GM12874 (cell line): ENCODE results near the gene PCP4.

Experiments
- TF ChIP-seq, protein P1 (sequence below): IDR thresholded peaks from 2 replicates; pipeline ENCODE4 v1.5.1; 2011; ENCODE audit warnings: low read depth, mild to moderate bottlenecking, control low read depth, low read length, moderate library complexity; ENCODE audit not compliant: insufficient read depth

Gene PCP4

DNA sequence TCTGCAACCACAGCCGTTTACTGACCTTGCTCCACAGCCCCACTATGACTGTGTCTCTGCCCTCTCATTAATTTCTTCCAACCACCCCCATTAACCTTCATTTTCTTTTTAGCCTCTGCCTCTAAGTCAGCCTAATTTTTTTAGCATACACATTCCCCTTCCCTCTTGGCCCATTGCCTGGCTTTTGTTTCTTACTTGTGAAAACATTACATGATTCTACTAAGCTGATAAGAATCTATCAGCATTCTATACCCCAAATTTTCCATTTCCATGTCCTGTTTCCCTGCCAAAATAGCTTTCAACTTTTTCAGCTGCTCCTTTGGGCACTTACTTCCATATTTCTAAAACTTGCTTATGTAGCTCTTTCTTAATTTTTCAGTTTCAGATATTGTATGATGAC, 79.8 kb downstream of the PCP4 start:
- TF ChIP-seq, protein P1, sequence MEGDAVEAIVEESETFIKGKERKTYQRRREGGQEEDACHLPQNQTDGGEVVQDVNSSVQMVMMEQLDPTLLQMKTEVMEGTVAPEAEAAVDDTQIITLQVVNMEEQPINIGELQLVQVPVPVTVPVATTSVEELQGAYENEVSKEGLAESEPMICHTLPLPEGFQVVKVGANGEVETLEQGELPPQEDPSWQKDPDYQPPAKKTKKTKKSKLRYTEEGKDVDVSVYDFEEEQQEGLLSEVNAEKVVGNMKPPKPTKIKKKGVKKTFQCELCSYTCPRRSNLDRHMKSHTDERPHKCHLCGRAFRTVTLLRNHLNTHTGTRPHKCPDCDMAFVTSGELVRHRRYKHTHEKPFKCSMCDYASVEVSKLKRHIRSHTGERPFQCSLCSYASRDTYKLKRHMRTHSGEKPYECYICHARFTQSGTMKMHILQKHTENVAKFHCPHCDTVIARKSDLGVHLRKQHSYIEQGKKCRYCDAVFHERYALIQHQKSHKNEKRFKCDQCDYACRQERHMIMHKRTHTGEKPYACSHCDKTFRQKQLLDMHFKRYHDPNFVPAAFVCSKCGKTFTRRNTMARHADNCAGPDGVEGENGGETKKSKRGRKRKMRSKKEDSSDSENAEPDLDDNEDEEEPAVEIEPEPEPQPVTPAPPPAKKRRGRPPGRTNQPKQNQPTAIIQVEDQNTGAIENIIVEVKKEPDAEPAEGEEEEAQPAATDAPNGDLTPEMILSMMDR = no peak

DNA sequence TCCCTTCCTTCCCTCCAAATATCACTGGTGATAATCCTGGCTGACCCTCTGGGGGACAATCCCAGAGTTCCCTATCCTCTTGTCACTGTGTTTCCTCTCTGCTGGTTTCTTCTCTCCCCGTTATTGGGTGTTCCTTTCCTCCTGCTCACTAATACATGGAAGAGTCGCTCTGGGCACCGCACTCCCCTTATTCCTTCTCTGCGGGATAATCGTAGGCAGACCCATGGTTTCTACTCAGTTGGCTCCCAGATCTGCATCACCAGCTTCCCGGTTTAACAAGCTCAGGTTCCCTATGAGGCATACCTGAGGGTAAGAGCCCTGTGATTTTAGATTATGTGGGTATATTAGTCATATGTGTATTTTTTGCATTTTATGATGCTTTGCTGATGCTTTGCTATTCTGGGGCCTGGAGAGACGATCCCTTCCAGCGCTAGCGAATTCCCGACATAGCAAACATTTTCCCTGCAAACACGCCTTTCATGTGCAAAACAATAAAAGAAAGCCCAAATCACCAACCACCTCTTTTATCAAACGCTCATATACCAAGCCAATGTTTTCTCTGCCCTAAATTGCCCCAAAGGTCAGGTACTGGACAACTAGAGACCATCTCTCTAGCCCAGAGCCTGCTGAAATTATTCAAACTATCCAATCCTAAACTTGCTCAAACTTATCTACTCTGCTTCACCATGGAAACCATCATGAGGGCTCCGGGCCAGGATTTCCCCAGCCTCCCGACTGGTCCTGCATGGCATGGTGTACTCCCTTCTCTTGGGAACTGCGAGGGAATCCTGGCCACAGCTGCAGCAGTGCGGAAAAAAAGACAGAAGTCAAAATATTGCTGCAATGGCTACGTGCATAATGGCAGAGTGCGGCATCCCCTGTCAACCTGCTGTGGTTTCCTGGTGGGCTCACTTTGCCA, 84.2 kb downstream of the PCP4 start:
- TF ChIP-seq, protein P1 = no peak

DNA sequence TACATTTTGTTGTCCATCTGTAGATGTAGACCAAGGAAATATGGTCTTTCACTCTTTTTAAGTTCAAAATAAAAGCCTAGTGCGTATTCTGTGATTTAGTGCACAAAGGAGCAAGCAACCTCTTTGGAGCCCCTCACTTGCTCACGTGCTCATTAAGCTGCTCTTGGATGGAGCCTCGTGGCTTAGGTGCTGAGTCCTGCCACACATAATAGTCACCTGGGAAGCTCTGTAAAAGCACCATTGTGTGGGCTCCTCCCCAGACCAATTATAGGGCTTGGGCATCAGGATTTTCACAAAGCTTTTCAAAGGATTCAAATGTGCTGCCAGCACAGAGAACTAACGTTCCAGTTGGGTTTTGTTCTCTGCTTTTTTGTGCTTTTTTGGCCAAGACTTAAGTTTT, 85.0 kb downstream of the PCP4 start:
- TF ChIP-seq, protein P1 = no peak

DNA sequence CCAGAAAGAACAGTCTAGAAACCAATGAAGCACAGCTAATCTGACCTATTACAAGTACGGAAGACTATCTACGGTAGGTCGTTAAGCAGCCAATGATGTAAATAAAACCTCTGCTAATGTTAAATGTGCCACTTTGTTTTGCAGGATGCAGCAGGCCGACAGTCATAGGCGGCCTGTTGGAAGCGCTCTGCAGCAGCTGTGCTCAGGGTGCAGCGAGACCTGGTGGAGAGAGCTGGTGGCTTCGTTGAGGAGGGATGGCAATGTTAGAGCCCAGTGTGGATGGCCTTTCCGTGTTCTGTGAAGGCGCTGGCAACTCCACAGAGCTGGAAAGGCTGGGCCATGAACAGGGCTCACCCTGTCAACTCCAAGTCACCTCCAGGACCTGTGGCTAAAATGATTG, 87.3 kb downstream of the PCP4 start:
- TF ChIP-seq, protein P1 = no peak

DNA sequence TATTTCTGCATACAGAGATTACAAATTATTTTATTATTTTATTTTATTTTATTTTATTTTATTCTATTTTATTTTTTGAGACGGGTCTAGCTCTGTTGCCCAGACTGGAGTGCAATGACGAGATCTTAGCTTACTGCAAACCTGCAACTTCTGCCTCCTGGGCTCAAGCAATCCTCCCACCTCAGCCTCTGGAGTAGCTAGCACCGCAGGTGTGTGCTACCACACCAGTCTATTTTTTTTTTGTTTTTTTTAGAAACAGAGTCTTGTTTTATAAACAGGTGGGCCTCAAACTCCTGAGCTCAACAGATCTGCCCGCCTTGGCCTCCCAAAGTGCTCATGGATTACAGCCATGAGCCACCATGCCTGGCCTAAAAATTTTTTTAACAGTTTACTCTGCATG, 88.1 kb downstream of the PCP4 start:
- TF ChIP-seq, protein P1 = no peak

DNA sequence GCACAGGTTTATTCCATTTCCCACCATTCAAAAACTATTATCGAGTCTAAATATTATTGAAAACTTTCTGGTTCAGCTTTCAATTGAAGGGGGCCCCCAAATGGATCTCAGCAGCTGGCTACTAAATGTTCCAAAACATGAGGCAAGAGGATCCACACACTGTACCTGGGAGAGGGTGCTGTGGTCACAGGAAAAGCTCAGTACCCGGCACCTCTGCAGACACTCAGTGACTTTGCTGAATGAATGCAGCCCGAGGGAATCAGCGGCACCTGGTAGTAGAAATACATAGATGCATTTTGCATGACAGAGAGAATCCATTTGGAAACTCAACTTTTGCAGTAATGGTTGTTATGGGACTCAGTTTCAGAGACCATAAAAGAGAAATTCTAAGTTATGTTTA, 89.3 kb downstream of the PCP4 start:
- TF ChIP-seq, protein P1 = no peak

DNA sequence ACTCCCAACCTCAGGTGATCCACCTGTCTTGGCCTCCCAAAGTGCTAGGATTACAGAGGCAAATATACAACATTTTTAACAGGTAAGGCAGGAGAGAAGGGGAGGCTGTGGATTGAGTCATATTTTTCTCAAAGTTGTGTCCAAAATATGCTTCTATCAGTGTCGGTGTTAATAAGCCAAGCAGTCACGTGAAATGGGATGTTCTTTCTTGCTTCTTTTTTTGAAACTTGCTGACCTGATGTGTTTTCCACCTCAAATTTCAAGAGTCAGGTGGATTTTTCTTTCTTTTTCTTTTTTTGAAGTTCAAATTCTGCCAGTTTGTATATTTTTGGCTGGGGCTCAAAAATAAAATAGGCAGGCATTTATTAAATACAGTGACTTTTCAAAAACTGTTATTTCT, 91.5 kb downstream of the PCP4 start:
- TF ChIP-seq, protein P1 = no peak
